Islet of Langerhans (tissue), 1 donor: ENCODE data around the gene ADGRE2.
"Not testable (repeated sequence)": the region's sequence is repeated elsewhere in the genome, so short reads cannot be mapped to it uniquely, and the experiment has no call there.

ENCODE experiments used
- FAIRE-seq: peaks from one replicate; lab custom pipeline; 2011; peaks lifted over from hg19 to GRCh38; lab: Jason Lieb, UNC

The ADGRE2 gene

DNA sequence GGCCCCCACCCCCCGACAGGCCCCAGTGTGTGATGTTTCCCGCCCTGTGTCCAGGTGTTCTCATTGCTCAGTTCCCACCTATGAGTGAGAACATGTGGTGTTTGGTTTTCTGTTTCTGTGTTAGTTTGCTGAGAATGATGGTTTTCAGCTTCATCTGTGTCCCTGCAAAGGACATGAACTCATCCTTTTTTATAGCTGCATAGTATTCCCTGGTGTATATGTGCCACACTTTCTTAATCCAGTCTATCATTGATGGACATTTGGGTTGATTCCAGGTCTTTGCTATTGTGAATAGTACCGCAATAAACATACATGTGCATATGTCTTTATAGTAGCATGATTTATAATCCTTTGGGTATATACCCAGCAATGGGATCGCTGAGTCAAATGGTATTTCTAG, 715 bp downstream of the ADGRE2 start:
- FAIRE-seq = not testable (repeated sequence)

GRCh38 chr19:14775869-14776586, 2.3 kb downstream of the ADGRE2 start:
- no peak for FAIRE-seq

DNA sequence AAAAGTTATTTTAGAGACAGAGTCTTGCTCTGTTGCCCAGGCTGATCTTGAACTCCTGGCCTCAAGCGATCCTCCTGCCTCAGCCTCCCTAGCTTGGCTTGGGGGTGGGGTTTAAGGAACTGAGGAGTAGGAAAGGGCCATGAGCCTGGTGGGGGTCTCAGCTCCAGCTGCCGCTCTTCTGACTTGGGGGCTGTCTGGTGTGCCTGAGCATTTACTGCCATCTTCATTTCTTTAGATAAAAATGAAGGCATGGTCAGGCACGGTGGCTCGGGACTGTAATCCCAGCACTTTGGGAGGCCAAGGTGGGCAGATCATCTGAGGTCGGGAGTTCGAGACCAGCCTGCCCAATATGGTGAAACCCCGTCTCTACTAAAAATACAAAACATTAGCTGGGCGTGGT, 3.0 kb downstream of the ADGRE2 start:
- not testable (repeated sequence) for FAIRE-seq

- FAIRE-seq = no peak
Measured at GRCh38 chr19:14774373-14774772, 4.0 kb downstream of the ADGRE2 start.

DNA sequence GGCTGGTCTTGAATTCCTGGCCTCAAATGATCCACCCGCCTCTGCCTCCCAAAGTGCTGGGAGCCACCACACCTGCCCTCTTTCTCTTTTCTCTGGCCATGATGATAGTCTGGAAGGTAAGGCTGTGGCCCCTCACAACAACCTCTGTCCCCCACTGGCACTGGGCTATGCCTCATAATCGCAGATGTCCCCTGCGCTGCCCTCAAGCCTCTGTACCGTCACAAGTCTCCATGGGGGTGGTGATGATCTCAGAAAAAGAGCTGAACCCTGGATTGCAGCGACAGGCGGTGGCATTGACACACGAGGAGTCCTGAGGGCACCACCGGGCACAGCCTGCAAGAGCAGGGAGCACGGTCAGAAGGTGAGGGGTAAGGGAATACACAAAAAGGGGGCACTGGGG, 4.6 kb downstream of the ADGRE2 start:
- FAIRE-seq = not testable (repeated sequence)

DNA sequence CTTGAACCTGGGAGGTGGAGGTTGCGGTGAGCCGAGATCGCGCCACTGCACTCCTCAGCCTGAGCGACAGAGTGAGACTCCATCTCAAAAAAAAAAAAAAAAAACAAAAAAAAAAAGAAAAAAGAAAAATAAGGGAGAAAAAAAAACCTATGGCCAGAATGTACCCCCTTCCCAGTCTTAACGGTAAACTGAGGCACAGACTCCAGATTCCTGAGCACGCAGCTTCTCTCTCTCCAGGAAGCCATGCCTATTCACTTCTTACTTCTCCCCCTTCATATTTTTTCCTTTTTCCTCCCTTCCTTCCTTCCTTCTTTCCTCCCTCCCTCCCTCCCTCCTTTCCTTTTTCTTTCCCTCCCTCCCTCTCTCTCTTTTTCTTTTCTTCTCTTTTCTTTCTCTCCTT, 5.4 kb downstream of the ADGRE2 start:
- no peak for FAIRE-seq

DNA sequence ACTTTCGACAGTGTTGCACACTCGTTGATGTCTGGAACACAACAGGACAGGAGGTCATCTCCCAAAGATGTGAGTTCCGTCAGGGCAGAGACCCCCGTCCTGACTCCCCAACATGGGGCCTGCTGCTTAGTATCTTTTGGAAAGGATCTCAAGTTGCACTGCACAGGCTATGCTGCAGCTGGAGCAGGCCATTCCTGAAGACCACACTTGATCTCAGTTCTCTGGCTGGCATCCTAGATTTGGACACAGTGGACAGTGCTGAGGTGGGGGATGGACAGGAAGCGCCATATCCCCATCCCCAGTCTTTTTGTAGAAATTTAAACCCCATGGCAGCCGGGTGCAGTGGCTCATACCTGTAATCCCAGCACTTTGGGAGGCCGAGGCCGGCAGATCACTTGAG, 5.9 kb downstream of the ADGRE2 start:
- no peak for FAIRE-seq

DNA sequence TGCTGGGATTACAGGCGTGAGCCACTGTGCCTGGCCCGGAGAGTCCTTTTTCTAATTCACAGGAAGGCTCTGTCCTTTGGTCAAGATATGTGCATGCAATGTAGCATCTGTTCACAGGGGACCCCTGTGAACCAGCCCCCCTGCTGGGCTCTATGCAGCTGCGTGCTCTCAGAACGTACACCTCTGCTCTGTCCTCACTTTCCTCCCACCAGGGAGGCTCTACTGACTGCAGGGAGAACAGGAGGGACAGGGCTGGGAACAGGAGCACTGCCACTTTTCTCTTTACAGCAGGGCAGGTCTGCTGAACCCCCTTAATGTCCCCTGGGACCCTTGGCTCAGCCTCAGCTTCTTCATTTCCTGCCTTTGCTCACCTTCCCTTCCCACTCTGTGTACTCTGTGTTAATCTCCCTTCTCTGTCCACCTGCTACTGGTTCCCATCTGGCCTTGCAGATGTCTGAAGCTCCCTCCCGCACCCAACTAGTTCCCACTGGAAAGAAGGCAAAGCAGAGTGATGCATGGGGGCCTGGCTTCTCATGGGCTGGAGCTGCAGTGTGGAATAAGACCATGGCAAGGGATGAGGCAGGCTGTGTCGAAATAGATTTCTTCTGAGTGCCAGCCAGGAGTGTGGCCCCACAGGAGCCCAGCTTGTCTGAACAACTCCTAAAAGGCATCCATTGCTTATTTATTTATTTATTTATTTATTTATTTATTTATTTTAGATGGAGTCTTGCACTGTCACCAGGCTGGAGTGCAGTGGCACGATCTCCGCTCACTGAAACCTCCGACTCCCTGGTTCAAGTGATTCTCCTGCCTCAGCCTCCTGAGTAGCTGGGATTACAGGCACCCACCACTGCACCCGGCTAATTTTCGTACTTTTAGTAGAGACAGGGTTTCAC, 7.2 kb downstream of the ADGRE2 start:
- FAIRE-seq = no peak

DNA sequence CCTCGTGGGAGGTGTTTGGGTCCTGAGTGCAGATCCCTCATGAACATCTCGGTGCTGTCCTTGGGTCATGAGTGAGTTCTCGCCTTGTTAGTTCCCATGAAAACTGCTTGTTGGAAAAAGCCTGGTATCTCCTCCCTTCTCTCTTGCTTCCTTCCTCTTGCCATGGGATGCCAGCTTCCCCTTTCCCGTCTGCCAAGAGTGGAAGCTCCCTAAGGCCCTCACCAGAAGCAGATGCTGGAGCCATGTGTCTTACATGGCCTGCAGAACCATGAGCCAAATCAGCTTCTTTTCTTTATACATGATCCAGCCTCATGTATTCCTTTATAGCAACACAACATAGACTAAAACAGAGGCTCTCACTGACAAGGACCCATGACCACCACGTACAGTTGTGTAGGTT, 8.2 kb downstream of the ADGRE2 start:
- FAIRE-seq = no peak

- no peak for FAIRE-seq
Measured at GRCh38 chr19:14769201-14769600, 9.2 kb downstream of the ADGRE2 start.

DNA sequence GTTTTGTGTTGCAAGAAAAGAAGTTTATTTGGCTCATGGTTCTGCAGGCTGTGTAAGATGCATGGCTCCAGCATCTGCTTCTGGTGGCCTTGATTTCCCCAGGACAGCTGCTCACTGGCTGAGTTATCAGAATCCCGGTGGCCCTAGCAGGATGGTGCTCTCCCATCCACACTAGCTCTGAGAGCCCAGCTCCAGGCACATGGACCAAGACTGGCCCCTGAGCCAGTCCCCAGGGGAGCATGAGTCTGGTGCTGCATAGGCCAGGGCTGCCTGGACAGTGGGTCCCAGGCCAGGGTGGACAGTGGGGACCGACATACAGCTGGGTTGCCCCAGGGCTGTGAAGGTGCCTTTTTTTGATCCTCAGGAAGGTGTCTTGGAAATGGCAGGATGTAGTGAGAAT, 10.4 kb downstream of the ADGRE2 start:
- FAIRE-seq = no peak

DNA sequence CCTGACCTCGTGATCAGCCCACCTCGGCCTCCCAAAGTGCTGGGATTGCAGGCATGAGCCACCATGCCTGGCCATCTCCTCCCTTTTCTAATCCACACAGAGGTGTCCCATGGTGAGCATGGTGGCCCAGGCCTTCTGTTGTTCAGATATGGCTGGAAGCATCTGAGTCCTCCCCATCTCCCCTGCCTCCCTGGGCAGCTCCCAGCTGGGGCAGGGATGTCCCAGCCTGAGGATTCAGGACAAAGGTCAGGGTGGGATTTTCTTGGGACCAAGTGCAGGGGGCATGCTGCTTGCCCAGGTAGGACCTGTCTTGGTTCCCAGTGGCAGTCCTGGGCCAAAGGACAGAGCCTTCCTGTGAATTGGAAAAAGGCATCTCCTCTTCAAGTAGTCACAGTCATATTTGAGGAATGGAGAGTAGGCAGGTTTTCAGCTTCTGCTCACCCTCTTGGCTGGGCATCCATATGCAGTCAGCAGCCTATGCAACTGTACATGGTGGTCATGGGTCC, 10.8 kb downstream of the ADGRE2 start:
- no peak for FAIRE-seq

- FAIRE-seq = not testable (repeated sequence)
Measured at GRCh38 chr19:14765841-14766240, 12.5 kb downstream of the ADGRE2 start.

GRCh38 chr19:14765403-14765802, 13.0 kb downstream of the ADGRE2 start:
- FAIRE-seq = not testable (repeated sequence)

DNA sequence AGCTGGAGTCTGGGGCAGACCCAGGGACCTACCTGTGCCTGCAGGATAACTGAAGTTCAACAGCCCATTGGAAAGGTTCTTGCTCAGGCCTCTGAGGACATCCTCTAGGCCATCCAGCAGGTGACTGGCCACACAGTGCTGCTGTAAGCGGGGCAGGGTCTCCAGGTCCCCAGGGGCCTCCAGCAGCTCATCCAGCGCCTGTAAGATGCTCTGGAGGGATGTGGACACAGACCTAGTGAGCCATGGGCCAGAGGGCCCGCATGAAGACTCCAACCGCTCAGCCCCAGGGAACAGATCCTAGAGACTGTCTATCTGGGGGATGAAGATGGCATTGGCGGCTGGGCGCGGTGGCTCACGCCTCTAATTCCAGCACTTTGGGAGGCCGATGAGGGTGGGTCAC, 14.0 kb downstream of the ADGRE2 start:
- no peak for FAIRE-seq

DNA sequence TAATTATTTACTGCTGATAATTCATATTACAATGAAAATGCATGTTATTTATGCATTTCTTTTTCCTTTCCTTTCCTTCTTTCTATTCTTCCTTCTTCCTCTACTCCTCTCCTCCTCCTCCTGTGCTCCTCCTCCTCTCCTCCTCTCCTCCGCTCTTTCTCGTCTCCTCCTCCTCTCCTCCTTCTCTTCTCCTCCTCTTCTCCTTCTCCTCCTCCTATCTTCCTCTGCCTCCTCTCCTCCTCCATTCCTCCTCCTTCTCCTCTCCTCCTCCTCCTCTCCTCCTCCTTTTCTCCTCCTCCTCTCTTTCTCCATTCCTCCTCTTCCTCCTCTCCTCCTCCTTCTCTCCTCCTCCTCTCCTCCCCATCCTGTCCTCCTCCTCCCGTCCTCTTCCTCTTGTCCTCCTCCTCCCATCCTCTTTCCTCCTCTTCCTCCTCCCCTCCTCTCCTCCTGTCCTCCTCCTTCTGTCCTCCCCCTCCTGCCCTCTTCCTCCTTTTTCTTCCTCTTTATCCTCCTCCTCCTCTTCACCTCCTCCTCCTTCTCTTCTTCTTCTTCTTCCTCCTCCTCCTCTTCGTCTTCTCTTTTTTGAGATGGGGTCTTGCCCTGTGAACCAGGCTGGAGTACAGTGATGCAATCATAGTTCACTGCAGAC, 14.7 kb downstream of the ADGRE2 start:
- FAIRE-seq = no peak

- no peak for FAIRE-seq
Measured at GRCh38 chr19:14762111-14762510, 16.2 kb downstream of the ADGRE2 start.

DNA sequence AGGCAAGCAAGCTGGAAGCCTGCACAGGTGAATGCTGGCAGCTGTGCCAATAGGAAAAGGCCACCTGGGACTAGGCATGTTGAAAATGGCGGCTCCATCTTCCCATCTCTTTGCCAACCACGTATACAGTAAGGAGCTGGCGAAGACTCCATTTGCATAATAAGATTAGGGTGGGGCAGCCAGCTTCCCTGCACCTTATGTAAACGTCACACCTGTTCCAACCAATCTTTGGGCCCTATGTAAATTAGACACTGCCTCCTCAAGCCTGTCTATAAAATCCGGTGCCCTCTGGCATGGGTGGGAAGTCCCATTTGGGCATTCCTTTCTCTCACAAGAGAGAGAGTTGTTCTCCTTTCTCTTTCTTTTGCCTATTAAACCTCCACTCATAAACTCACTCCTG, 16.8 kb downstream of the ADGRE2 start:
- no peak for FAIRE-seq

GRCh38 chr19:14758816-14759215, 19.5 kb downstream of the ADGRE2 start:
- FAIRE-seq = no peak

DNA sequence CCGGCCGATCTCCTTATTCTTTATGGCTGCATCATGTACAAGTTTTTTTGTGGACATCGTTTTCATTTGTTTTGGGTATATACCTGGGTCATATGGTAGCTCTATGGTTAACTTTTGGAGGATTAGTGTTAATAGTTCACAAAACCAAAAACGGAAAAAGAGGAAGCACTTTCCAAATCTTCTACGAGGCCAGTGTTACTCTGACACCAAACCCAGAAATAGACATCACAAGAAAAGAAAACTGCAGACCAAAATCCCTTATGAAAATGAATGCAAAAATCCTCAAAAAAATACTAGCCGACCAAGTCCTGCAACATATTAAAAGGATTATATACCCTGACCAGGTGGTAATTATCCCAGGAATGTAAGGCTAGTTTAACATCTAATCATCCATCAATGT, 29.8 kb downstream of the ADGRE2 start:
- no peak for FAIRE-seq

- FAIRE-seq = no peak
Measured at GRCh38 chr19:14746886-14747285, 31.5 kb downstream of the ADGRE2 start.

DNA sequence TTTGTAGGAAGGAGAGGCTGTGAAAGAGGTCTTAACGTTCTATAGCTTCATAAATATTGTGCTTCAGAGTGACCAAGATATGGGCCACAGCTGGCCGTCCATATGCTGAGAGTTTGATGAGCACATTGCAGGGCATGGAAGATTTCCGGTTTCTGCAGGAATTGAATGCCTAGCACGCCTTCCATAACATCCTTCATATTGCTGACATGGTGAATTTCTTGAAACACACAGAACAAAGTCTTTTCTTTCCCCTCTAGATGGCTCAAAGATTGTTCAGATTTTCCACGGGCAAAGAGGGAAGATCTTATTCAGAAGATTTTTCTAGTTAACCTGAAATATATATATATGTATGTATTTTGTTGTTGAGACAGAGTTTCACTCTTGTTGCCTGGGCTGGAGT, 42.4 kb downstream of the ADGRE2 start:
- no peak for FAIRE-seq

DNA sequence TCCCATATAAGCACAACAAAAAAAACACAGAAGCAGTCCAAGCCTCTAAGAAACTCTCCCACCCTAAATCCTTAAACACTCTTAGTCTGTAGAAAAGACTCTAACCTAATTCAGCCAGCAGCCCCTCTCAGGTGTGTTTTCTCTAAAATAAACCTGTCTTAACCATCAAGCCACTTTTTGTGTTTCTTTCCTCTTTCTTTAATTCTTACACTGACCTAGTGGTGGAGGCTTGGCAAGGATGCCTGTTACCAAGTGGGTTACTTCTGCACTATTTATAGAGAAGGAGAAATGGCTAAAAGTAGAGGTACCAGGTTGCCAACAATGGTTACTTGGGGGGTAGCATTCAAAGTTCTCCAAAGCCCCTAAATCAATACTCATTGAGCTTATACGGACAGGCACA, 44.8 kb downstream of the ADGRE2 start:
- no peak for FAIRE-seq
